Common myeloid progenitor, CD34-positive (primary cell): ENCODE measurements around the gene TPRX1.

Experiments
- CTCF ChIA-PET: fragments of 350-600 bp; sonication (Branson Sonifier 250); formaldehyde crosslinking; loops from one replicate; lab custom pipeline; 2021; ENCODE audit warnings: antibody characterized with exemption; lab: Charles Lee
- POLR2A ChIA-PET: fragments of 350-600 bp; sonication (Branson Sonifier 250); formaldehyde crosslinking; loops from one replicate; lab custom pipeline; 2021; ENCODE audit warnings: antibody characterized with exemption; lab: Charles Lee
- DNase-seq, 3 donors: peaks; one replicate each; pipeline versions ENCODE4 v3.0.0 to v3.0.0-alpha.2; 2013
- H3K27ac ChIP-seq, 2 experiments: 1 replicate in 1 of 2; 2 replicates in 1 of 2; pipeline ENCODE4 v1.7.0; 2013; ENCODE audit warnings: inconsistent platforms in 2 of 2, low read length in 2 of 2, mild to moderate bottlenecking in 2 of 2, low read depth in 1 of 2, moderate library complexity in 1 of 2; ENCODE audit not compliant: severe bottlenecking in 2 of 2, insufficient read depth in 1 of 2, poor library complexity in 1 of 2
- H3K27me3 ChIP-seq, 5 experiments: replicated peaks in 2 of 5; 1 replicate in 3 of 5; 2 replicates in 2 of 5; pipeline versions ENCODE4 v1.6.1 to v1.7.0; 2013; ENCODE audit warnings: low read length in 4 of 5, mild to moderate bottlenecking in 2 of 5, moderate library complexity in 2 of 5, inconsistent platforms in 1 of 5; ENCODE audit not compliant: insufficient read depth in 5 of 5, control insufficient read depth in 4 of 5
- H3K36me3 ChIP-seq, 4 experiments: 1 replicate in 2 of 4; 2 replicates in 2 of 4; pipeline versions ENCODE4 v1.6.1 to v1.7.0; 2013; ENCODE audit warnings: low read length in 3 of 4, control low read depth in 1 of 4, mild to moderate bottlenecking in 1 of 4; ENCODE audit not compliant: control insufficient read depth in 4 of 4, insufficient read depth in 4 of 4
- H3K4me1 ChIP-seq, 4 experiments: 1 replicate in 3 of 4; 2 replicates in 1 of 4; pipeline versions ENCODE4 v1.6.1 to v1.7.1; 2013; ENCODE audit warnings: low read length in 3 of 4, mild to moderate bottlenecking in 3 of 4, control low read depth in 1 of 4, inconsistent platforms in 1 of 4, moderate library complexity in 1 of 4; ENCODE audit not compliant: control insufficient read depth in 4 of 4, insufficient read depth in 4 of 4; ENCODE audit errors: control extremely low read depth in 1 of 4
- H3K4me3 ChIP-seq, 7 experiments: 1 replicate in 4 of 7; 2 replicates in 3 of 7; pipeline versions ENCODE4 v1.5.1 to v1.7.0; 2013; ENCODE audit warnings: mild to moderate bottlenecking in 7 of 7, low read length in 6 of 7, moderate library complexity in 6 of 7, inconsistent platforms in 2 of 7, low read depth in 2 of 7, control low read depth in 1 of 7; ENCODE audit not compliant: insufficient read depth in 4 of 7, control insufficient read depth in 1 of 7; ENCODE audit errors: extremely low read depth in 1 of 7
- H3K9me3 ChIP-seq, 5 experiments: 1 replicate in 4 of 5; 2 replicates in 1 of 5; pipeline versions ENCODE4 v1.6.1 to v1.7.1; 2013; ENCODE audit warnings: low read length in 4 of 5, mild to moderate bottlenecking in 2 of 5, inconsistent platforms in 1 of 5, low read depth in 1 of 5, moderate library complexity in 1 of 5; ENCODE audit not compliant: control insufficient read depth in 4 of 5, insufficient read depth in 2 of 5; ENCODE audit errors: control extremely low read depth in 1 of 5
- WGBS: methylation state at CpG from one replicate; pipeline ENCODE4 v1.1.5; 2013; ENCODE audit not compliant: insufficient coverage; 5-methylcytosine and 5-hydroxymethylcytosine counted together

Gene TPRX1

DNA sequence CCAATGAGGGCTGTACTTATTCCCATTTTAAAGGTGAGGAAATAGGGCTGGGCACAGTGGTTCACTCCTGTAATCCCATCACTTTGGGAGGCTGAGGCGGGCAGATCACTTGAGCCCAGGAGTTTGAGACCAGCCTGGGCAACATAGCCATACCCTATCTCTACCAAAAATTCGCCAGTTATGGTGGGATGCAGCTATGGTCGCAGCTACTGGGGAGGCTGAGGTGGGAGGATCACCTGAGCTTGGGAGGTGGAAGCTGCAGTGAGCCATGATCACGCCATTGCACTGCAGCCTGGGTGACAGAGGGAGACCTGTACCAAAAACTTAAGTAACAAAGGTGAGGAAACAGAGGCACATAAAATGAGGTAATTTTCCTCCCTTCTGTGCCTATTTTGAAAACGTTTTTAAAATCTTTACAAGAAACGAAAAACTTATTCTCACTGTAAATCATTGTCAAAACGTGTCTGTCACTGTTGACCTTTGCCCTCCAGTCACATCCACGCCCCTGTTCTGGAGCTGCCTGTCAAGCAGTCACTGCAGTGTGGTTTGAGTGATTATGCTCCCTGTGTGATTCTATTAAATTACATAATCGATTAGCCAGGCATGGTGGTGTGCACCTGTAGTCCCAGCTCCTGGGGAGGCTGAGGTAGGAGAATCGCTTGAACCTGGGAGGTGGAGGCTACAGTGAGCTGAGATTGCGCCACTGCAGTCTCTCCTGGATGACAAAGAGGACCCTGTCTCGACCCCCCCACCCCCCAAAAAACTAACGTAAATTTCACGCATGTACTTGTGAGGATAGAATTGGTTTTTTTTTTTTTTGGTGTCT lies 46.5 kb downstream of the TPRX1 start:
- H3K4me3 ChIP-seq: no peak overlapping the region
- WGBS: 100% methylated on average over 8 of the region's 14 CpGs
- no peaks in the 10 kb centered on the region for H3K4me1 ChIP-seq
- H3K36me3 ChIP-seq: peaks cover 3 to 65% (median 53%) of the 10 kb centered on the region in 4 experiments
- DNase-seq: no peak
- peaks cover 0 to 2% (median 0%) of the 10 kb centered on the region in 5 experiments for H3K9me3 ChIP-seq
- ChIA-PET POLR2A (interaction anchor here (0.6 to 1.2 kb wide), 3 partner anchors 8 to 13 kb away, joined by 3 read pairs; partner anchors contain the start of gene NOP53), CTCF (interaction anchor here (0.6 to 2.2 kb wide), 7 partner anchors 7 to 944 kb away, joined by 3 to 8 read pairs (median 4); partner anchors contain the start of genes EHD2 and SELENOW)
- H3K27ac ChIP-seq: no peak overlapping the region
- no peaks in the 10 kb centered on the region for H3K27me3 ChIP-seq

GRCh38 chr19:47756953-47757608 lies 47.3 kb downstream of the TPRX1 start:
- H3K27ac ChIP-seq: no peak overlapping the region
- H3K4me3 ChIP-seq: no peak overlapping the region
- H3K9me3 ChIP-seq: peaks cover 0 to 2% (median 0%) of the 10 kb centered on the region in 5 experiments
- DNase-seq: no peak
- H3K36me3 ChIP-seq: peaks cover 3 to 72% (median 60%) of the 10 kb centered on the region in 4 experiments
- WGBS: 99% methylated on average over 22 of the region's 22 CpGs
- no peaks in the 10 kb centered on the region for H3K4me1 ChIP-seq
- H3K27me3 ChIP-seq: no peaks in the 10 kb centered on the region
- POLR2A ChIA-PET: interaction anchor here (1.2 kb wide), 1 partner anchor 10 kb away, joined by 3 read pairs; no protein-coding TSS in a partner anchor
- CTCF ChIA-PET: interaction anchor here (0.9 to 1.7 kb wide), 5 partner anchors 8 to 45 kb away, joined by 3 to 5 read pairs (median 4); partner anchors contain the start of genes EHD2 and SELENOW

DNA sequence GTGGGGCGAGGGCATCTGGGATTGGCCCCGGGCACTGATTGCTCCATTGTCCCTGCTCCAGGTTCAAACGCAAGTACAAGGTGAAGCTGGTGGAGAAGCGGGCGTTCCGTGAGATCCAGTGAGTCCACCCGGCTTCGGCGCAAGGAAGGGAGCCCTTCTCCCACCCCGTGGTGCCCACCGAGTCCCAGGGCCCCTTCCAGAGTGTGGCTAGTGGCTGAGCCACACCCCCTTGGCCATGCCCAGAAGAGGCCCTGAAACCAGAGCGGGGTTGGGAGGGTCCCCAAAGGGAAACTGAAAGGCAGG lies 47.8 kb downstream of the TPRX1 start:
- no peak for DNase-seq
- ChIA-PET POLR2A (interaction anchor here (1.2 to 1.4 kb wide), 2 partner anchors 9 kb away, joined by 3 to 4 read pairs; no protein-coding TSS in a partner anchor), CTCF (interaction anchor here (0.9 to 1.7 kb wide), 4 partner anchors 9 to 44 kb away, joined by 3 to 5 read pairs (median 4); partner anchors contain the start of gene SELENOW)
- Histone ChIP-seq H3K27ac (no peak overlapping the region), H3K27me3 (no peaks in the 10 kb centered on the region), H3K4me3 (no peak overlapping the region), H3K4me1 (no peaks in the 10 kb centered on the region), H3K9me3 (peaks cover 0 to 2% (median 0%) of the 10 kb centered on the region in 5 experiments), H3K36me3 (peaks cover 3 to 74% (median 62%) of the 10 kb centered on the region in 4 experiments)
- WGBS: over 99% methylated on average over 12 of the region's 12 CpGs

GRCh38 chr19:47755762-47756626 lies 48.4 kb downstream of the TPRX1 start:
- WGBS: 97% methylated on average over 25 of the region's 28 CpGs
- Histone ChIP-seq H3K36me3 (peaks cover 4 to 80% (median 67%) of the 10 kb centered on the region in 4 experiments), H3K27ac (no peak overlapping the region), H3K4me3 (no peak overlapping the region), H3K4me1 (no peaks in the 10 kb centered on the region), H3K27me3 (no peaks in the 10 kb centered on the region), H3K9me3 (peaks cover 0 to 2% (median 0%) of the 10 kb centered on the region in 5 experiments)
- ChIA-PET POLR2A (interaction anchor here (0.5 to 1.4 kb wide), 3 partner anchors 10 to 508 kb away, joined by 3 to 4 read pairs (median 3); no protein-coding TSS in a partner anchor), CTCF (interaction anchor here (0.6 to 1.7 kb wide), 5 partner anchors 9 to 103 kb away, joined by 3 to 5 read pairs (median 4); no protein-coding TSS in a partner anchor)
- DNase-seq: no peak

GRCh38 chr19:47755065-47755761 lies 49.1 kb downstream of the TPRX1 start:
- POLR2A ChIA-PET: interaction anchor here (1.4 kb wide), 1 partner anchor 11 kb away, joined by 4 read pairs; no protein-coding TSS in a partner anchor
- Histone ChIP-seq H3K27me3 (no peaks in the 10 kb centered on the region), H3K4me1 (no peaks in the 10 kb centered on the region), H3K36me3 (peaks cover 8 to 86% (median 74%) of the 10 kb centered on the region in 4 experiments), H3K4me3 (no peak overlapping the region), H3K9me3 (peaks cover 0 to 2% (median 0%) of the 10 kb centered on the region in 5 experiments), H3K27ac (no peak overlapping the region)
- DNase-seq: no peak
- WGBS: 91% methylated on average over 23 of the region's 36 CpGs
- CTCF ChIA-PET: interaction anchor here (0.6 to 1.4 kb wide), 3 partner anchors 41 to 102 kb away, joined by 3 to 5 read pairs (median 4); no protein-coding TSS in a partner anchor
